Activated CD4-positive, alpha-beta T cell treated with anti-CD3 and anti-CD28 coated beads for 24 hours (primary cell): ENCODE results near the gene CA12.
"Not testable (repeated sequence)": the region's sequence is repeated elsewhere in the genome, so short reads cannot be mapped to it uniquely, and the experiment has no call there.

ENCODE experiments used
- DNase-seq, 2 donors: peaks; one replicate each; pipeline ENCODE4 v3.0.0-alpha.2; 2020; ENCODE audit warnings: low read depth in 2 of 2

Gene CA12

GRCh38 chr15:63357061-63357460, 24.6 kb downstream of the CA12 start:
- no peak for DNase-seq

GRCh38 chr15:63354821-63355650, 26.6 kb downstream of the CA12 start:
- no peak for DNase-seq

- no peak for DNase-seq
Observed at GRCh38 chr15:63353887-63354286, 27.8 kb downstream of the CA12 start.

- DNase-seq, result no peak
Observed at GRCh38 chr15:63353261-63353660, 28.4 kb downstream of the CA12 start.

GRCh38 chr15:63352808-63353207, 28.8 kb downstream of the CA12 start:
- no peak for DNase-seq

GRCh38 chr15:63351170-63351569, 30.5 kb downstream of the CA12 start:
- no peak for DNase-seq

GRCh38 chr15:63350178-63350621, 31.4 kb downstream of the CA12 start:
- no peak for DNase-seq

GRCh38 chr15:63349621-63350020, 32.0 kb downstream of the CA12 start:
- no peak for DNase-seq

GRCh38 chr15:63349156-63349555, 32.5 kb downstream of the CA12 start:
- DNase-seq, result no peak

GRCh38 chr15:63348392-63348791, 33.3 kb downstream of the CA12 start:
- no peak for DNase-seq

- DNase-seq, result no peak
Observed at GRCh38 chr15:63347074-63347857, 34.4 kb downstream of the CA12 start.

GRCh38 chr15:63345391-63345752, 36.3 kb downstream of the CA12 start:
- no peak for DNase-seq

- DNase-seq, result no peak
Observed at GRCh38 chr15:63344731-63345390, 36.8 kb downstream of the CA12 start.

- DNase-seq, result not testable (repeated sequence)
Observed at GRCh38 chr15:63342996-63343562, 38.6 kb downstream of the CA12 start.

- DNase-seq, result no peak
Observed at GRCh38 chr15:63341898-63342297, 39.7 kb downstream of the CA12 start.

GRCh38 chr15:63340878-63341277, 40.8 kb downstream of the CA12 start:
- no peak for DNase-seq

- no peak for DNase-seq
Observed at GRCh38 chr15:63340353-63340752, 41.3 kb downstream of the CA12 start.

- DNase-seq, result no peak
Observed at GRCh38 chr15:63339836-63340235, 41.8 kb downstream of the CA12 start.

GRCh38 chr15:63339006-63339766, 42.5 kb downstream of the CA12 start:
- DNase-seq, result no peak

GRCh38 chr15:63338170-63338569, 43.5 kb downstream of the CA12 start:
- no peak for DNase-seq

GRCh38 chr15:63337046-63337445, 44.6 kb downstream of the CA12 start:
- no peak for DNase-seq
